Stimulated activated CD8-positive, alpha-beta memory T cell treated with anti-CD3 and anti-CD28 coated beads, Interleukin-7, amount 100 ng/mL, for 24 hours (primary cell): ENCODE results near the gene EPS8L2.
A peak's percentile ranks its signal among the peaks of the same experiment; 100 is the strongest.
"Not testable (repeated sequence)": the region's sequence is repeated elsewhere in the genome, so short reads cannot be mapped to it uniquely, and the experiment has no call there.

ENCODE experiments used
- DNase-seq: peaks from one replicate; pipeline ENCODE4 v3.0.0-alpha.2; 2020; ENCODE audit warnings: low read depth

Gene EPS8L2

DNA sequence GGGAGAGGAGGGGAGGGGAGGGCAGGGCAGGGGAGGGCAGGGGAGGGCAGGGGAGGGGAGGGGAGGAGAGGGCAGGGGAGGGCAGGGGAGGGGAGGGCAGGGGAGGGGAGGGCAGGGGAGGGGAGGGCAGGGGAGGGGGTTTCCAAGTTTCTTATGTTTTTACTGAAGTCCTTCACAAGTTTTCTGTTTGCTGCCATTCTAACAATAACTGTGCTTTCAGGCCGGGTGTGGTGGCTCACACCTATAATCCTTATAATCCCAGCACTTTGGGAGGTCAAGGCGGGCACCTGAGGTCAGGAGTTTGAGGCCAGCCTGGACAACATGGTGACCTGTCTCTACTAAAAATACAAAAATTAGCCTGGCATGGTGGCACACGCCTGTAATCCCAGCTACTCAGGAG lies 15.8 kb upstream of the EPS8L2 start:
- DNase-seq, result not testable (repeated sequence)

DNA sequence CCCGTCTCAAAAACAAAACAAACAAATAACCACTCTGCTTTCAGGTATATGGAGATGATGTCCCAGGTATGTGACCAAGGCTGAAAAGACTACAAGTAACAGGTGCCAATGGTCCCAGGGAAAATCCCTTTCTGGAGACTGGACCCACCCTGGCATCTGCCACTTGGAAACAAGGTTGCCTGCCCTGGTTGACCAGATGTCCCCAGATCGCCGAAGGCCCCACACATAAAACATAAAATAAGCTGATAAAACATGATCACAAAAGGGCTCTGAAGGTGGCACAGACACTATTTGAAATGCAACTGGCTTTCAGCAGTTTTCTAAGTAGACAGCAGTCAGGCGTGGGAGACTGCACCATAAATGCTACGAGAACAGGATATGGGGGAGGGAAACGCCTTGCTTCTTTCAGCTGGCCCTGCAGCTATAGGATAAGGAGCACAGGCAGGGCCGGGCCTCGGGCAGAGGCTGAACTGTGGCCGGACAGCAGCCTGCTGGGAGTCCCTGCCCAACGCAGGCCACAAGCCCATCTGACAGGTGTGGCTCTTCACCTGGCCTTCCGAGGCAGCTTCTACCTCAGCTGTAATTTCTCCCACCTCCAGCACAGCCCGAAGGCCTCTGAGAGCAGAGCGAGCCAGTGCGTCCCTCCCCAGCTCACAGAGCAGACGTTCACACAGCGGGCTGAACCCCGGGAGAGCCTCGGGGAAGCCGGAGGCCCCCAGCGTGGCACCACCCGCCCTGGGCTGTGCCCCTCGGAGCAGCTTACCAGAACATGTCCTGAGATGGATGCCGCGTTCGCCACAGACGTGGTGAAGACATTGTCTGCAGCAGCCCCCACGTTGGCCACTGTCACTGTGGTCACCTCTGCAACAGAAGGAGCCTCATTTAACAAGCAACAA lies 15.0 kb upstream of the EPS8L2 start:
- no peak for DNase-seq

DNA sequence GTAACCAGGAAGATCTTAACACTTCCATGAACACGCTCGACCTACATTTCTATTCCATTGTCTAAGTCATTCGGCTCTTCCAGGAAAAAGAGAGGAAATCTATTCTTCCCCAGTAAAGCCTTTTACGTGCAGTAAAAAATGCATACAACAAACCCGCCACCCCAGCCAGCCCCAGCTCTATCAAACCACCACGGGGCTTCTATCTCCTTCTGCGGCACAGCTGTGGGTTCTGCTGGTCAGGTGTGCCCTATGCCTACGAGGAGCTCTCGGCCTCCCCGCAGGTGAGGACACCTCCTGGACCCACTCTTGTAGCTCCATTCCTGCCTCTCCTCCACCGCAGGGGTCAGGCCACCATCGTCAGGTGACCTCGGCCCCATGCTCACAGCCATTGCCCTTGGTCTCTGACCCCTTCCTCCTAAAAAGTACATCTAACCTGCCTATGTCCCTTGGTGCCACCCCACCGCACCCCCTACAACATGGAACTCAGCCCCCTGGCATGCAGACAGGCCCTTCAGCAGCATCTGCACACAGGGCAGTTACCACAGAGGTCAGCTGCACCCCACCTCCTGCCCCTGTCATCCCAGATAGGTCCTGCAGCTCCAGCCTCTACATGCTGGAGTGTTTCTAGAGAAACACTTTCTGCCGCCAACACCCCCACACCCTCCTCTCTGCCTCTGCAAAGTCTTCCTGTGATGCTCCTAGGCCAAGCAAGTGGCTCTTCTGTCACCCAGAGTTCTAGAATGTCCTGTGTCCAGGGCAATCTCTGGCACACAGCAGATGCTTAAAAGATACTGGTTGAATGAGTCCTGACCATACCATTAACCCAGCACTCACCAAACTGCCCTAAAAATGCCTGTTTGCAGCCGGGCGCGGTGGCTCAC lies 14.1 kb upstream of the EPS8L2 start:
- no peak for DNase-seq

DNA sequence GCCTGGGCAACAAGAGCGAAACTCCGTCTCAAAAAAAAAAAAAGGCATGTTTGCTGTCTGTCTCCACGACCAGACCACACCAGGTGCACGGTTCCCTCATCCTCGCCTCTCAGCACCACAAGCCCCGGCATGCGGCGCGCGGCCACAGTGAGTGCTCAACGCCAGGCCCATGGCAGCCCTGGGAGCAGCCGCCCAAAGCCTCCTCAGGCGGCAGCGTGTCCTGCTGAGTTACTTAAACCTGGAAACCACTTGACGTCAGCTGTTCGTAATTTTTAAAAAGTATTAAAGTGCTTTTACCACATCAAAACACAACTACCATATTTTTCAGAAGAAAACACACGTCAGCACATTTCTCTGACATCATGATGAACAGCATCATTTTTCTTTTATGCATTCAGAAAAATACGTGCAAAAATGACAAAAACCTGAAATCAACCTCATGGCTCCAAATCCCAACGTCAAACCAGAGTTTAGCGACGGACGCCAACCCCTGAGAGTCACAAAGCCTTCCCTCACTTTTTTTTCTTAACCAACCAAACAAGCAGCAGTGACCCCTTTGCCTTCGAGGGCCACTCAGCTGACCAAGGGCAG lies 13.1 kb upstream of the EPS8L2 start:
- no peak for DNase-seq

DNA sequence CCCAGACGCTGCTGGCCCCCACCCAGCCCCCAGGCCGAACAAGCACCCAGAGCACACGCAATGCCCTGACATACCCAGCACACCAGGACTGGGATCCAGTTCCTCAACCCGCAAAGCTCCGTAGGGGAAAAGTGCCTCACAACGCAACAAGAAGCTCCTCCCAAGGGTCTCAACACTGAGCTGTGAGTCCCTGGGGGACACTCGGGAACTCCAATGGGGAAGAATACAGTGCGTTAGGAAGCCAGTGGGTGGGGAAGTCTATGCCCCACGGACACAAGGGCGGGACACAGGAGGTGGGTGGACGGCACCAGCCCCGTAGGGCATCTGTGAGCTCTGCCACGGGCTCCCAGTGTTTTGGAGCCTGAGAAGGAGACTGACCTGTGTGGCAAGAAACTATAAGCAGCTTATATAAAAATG lies 12.6 kb upstream of the EPS8L2 start:
- no peak for DNase-seq

DNA sequence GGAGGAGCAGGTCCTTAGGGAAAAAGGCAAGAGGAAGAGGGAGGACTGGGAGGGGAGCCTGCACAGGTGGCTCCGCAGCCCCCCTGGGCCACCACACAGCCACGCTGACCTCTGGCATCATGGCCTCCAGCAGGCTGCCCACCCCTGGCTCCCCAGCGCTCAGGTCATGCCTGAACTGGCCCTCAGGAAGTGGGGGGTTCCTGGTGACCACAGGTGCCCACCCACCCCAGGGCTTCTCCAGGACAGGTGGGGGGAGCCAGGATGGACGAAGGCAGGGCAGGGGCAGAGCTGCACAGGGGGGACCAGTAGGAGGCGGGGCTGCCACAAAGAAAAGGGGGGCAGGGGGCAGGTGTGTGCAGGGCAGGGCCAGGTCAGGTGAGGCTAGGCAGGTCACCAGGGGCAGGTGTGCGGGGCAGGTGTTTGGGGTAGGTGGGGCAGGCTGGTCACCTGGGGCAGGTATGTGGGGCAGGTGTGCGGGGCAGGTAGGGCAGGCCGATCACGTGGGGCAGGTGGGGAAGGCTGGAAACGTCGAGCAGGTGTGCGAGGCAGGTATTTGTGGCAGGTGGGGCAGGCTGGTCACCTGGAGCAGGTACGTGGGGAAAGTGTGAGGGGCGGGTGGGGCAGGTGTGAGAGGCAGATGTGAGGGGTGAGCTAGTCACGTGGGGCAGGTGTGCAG lies 12.0 kb upstream of the EPS8L2 start:
- no peak for DNase-seq

DNA sequence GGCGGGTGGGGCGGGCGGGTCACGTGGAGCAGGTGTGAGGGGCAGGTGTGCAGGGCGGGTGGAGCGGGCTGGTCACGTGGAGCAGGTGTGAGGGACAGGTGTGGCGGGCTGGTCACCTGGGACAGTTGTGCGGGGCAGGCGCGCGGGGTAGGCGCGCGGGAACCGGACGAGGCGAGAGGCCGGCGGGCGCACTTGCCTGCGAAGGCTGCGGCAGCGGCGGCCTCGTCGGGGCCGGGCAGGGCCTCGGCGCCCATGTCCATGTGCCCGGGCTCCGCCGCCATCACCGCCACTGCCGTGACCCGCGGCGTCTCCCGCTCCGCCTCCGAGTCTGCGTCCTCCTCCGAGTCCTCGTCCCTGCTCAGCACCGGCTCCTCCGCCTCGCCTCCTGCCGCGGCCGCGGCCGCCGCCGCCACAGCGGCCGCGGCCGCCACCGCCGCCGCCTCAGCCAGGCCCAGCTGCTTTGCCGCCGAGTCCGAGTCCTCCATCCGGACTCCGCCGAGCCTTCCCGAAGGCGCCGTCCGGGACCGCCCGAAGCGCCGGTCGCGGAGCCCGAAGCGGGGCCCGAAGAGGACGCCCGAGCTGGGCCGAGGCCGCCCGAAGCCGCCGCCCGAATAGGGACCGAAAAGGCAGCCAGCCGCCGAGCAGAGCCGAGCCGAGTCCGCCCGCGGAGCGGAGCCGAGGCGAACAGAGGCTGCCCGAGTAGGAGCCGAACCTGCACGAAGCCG lies 11.3 kb upstream of the EPS8L2 start, which contains the start of gene DEAF1:
DEAF1 (minus strand) TSS at position 660 of the 725 bp plus-strand sequence; CDS start at position 485, 175 bp downstream.
- peak; percentile 95 for DNase-seq

DNA sequence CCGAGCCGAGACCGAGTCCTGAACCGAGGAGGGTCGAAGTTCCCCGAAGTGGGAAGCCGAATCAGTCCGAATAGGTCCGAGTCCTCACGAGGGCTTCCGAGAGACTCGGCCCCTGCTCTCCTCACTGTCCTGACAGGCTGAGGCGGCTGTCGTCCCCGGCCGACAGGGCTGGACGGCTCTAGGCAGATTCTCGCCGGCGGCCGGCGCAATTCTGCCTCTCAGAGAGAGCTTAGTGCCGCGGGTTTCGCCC lies 10.8 kb upstream of the EPS8L2 start:
- DNase-seq, result no peak

DNA sequence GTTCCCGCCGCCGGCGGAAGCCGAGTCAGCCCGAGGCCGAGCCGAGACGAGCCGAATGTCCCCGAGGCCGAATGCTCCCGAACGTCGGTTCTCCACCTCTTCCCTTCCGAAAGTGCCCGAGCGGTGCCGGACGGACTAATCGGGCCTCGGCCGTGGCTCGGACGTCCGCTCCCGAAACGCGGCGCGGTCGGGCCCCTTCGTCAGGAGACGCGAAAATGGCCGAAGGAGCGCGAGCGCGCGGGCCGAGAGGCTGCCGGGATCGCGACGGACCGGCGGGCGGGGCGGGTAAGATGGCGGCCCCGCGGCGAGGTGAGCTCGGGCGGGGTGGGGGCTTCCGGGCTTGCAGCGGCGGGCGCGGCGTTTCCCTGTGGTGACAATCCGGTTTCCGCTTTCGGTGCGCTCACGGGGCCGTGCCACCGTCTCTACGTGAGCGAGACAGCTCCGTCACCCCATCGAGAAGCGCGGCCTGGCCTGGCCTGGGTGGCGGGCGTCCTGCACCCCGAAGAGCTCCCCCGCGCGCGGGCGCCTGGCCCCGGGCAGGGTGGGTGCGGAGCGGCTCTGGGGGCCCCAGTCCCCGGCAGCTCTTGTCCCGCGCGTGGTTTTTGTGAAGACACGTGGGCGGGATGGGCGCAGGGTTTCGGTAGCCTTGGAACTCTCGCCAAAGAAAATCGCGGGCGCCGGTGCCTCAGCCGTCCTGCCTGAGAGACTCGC lies 10.3 kb upstream of the EPS8L2 start, which contains the start of gene TMEM80:
TMEM80 (plus strand) TSS at position 279 of the 711 bp plus-strand sequence; CDS start at position 291, 12 bp downstream.
- DNase-seq, result peak; percentile 95

DNA sequence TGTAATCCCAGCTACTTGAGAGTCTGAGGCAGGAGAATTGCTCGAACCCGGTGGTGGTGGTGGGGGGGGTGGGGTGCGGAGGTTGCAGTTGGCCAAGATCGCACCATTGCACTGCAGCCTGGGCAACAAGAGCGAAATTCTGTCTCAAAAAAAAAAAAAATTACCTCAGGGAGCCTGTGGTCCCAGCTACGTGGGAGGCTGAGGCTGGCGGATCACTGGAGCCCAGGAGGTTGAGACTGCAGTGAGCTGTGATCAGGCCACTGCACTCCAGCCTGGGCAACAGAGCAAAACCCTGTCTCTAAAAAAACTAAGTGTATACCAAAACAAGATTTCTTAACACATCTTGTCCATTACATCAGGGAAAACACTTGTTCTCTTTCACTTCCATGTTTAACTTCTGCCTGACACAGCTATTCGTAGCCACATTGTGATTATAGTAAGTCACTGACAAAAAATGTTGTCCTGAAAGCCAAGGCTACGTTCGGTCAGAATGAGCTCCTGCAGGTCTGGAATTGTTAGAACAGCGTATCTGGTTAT lies 9.0 kb upstream of the EPS8L2 start:
- no peak for DNase-seq

DNA sequence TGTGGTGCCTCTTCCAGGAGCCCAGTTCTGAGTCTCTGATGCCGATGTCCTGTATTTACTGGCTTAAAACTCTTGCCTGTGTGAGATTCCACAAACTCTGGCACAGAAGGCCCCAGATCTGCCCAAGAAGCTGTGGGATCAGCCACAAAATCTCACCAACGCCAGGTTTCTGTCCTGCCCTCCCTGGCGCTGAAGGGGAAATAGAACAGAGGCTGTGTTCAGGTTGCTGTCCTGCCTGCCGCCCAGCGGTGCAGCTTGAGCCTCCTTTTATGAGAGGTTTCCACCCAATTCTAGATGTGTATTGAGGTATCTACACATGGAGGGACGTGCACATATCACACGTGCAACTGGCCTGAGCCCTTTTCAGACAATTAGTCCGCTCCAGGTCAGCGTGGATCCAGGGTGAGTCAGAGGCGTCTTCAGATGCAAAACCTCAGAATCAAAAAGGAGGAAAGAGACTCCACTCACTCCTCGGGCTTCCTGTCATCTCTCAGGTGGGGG lies 8.2 kb upstream of the EPS8L2 start:
- no peak for DNase-seq

DNA sequence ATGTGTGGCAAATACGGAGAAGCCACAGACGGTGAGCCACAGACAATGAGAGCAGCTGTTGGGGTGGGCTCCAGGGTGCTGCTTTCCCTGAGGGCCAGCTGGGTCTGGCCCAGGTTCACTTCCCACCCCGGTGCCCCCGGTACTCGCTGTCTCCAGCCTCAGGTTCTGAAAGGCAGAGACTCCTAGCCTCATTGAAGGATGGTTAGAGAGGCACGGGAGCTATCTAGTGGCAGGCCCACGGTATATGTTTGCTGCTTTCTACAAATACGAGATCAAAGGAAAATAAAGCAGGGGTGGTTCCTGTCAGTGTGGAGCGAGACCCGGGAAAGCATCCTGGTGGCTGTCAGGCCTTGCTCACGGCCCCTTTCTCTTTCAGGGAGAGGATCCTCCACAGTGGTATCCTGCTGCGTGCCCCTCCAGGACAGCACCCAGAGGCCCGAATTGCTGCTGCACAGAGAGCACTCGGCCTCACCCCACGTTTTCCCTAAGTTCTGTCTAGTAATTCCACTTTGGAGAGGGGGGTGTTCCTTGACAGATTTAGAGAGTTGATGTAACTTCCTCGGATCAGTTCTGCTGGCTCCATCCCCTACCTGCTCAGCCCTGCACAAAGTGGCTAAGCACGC lies 7.4 kb upstream of the EPS8L2 start:
- no peak for DNase-seq

DNA sequence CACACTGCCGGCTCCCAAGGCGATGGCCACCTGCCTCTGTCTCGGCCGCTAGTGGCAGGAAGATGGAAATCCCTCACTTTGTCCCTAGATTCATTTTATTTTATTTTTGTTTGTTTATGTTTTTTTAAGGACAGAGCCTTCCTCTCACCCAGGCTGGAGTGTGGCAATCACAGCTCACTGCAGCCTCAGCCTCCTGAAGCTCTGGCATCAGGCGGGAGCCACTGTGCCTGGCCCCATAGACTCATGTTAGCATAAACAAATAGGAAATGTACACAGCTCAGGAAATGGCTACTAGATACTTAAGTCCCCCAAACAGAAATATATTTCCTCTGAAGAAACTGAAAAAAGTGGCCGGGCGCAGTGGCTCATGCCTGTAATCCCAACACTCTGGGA lies 6.9 kb upstream of the EPS8L2 start:
- no peak for DNase-seq

DNA sequence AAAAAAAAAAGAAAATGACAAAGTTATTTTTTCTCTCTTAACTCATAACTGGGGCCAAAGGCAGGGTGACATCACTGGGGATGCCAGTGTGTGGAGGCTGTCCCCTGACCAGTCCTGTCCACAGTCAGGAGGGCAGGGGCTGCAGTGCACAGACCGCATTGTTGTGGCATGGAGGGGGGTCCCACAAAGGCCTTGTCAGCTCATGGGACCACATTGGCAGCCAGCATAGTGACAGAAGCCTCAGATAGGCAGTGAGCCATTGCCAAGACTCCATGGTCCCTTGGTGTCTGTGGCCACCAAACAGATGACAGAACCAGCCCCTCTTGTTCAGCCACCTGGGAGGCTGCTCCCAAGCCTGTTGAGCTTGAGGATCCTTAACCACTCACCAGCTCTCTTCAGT lies 6.3 kb upstream of the EPS8L2 start:
- no peak for DNase-seq

DNA sequence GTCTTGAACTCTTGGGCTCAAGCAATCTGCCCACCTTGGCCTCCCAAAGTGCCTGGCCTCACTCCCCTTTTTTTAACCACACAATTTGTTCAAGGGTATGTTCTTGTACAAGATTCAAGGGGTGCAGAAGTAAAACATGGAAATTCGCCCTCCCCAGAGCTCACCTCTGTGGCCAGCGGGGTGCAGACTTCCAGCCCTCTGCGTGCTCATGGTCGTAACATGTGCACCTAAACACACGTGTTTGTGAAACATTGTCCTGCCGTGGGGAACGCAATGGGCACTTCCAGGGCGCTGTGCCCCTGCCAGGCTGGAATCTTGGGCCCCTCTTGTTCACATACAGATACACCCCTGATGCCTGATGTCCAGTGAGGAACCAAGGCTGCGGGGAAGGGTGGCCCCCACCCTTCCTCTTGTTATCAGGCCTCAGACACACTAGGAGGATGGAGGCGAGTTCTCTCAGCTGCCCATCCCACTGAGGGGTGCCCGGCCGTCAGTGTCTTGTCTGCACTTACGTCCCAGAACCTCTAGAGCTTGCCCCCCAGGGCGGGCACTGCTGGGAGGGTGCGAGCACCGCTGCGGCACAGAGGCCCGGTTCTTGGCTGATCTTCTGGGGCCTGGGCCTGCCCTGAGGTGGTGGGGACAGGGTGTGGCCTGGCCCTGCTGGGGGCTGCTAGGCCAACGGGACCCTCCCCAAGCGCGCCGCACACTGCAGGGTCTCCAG lies 4.1 kb upstream of the EPS8L2 start:
- DNase-seq, result no peak

DNA sequence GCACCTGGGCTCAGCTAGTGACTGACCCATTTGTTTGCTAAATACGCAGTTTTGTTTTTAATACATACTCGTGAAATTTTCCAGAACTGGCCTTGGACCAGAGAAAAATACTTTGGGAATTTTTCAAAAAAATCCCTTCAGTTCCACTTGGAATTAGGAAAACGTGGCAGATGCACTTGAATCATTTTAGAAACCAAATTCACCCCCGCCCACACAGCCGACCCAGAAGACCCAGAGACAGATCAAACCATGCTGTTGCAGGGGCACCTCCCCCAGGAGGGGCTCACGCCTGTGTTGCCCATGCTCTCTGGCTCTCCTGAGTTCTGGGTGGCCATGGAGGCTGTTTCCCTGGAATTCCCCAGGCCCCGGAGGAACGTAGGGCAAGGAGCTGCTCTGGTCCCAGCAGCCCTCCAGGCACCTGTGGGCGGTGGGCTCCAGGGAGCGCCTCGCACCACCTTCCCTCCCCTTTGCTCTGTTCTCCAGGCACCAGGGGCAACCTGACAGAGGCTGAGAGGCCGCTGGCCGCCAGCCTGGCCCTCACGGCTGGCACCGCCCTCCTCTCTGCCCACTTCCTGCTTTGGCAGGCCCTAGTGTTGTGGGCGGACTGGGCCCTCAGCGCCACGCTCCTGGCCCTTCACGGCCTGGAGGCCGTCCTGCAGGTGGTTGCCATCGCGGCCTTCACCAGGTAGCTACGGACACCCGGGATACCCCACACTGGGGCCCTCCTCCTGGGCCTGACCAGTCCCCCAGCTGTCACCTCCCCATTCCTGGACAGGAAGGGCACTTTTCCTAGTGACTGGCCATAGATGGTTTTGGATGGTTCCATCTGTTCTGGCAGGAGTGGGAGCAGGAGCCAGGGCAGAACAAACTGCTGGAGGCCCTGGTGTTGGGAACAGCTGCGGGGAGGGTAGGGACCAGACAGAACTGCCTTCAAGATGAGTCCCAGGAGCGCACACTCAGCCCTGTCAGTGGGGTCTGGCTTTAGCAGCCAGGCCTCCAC lies 3.3 kb upstream of the EPS8L2 start:
- no peak for DNase-seq

DNA sequence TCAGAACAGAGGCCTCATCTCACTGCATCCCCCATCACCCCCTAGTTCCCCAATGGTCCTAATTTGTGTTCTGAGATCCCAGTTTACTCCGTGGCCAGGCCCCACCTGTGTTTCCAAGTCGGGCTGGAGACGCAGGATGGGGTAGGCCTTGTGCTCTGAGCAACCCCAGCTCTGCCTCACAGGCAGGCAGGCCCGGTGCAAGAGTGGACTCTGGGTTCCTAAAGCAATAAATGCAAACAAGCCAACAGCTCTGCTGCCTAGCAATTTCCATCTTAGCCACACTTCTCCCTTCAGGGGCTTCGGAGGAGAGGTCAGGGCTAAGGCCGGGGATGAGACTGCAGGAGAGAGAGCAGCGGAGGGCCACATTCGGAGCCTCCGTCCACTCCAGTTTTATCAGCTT lies 2.5 kb upstream of the EPS8L2 start:
- no peak for DNase-seq

DNA sequence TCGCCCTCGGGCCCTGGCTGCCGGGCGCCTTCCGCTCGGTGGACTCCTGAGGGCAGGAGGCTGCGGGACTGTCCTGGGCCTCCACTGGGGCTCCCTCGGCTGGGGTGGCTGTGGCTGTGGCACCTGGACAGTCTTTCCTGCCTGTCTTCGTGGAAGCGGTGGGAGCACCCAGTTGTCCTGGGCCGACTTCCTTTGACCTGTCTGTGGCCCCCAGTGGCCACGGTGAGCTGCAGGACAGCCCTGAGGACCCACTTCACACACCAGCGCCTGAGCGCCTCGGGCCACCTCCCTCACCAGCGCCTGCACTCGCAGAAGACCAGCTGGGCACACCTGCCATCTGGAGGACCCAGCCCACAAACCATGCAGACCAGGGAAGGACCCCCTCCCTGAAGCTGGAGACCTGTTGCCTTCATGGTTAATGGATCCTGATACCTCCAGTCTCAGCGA lies 1.8 kb upstream of the EPS8L2 start:
- no peak for DNase-seq
